HG03460 (cell line): ENCODE measurements around the gene MAGEF1.
"Not testable (repeated sequence)": the region's sequence is repeated elsewhere in the genome, so short reads cannot be mapped to it uniquely, and the experiment has no call there.

ENCODE experiments used
- ATAC-seq: cut with Tn5 transposase; IDR thresholded peaks from one replicate; pipeline ENCODE4 v1.9.1; 2021; ENCODE audit not compliant: unreplicated experiment

MAGEF1 gene

DNA sequence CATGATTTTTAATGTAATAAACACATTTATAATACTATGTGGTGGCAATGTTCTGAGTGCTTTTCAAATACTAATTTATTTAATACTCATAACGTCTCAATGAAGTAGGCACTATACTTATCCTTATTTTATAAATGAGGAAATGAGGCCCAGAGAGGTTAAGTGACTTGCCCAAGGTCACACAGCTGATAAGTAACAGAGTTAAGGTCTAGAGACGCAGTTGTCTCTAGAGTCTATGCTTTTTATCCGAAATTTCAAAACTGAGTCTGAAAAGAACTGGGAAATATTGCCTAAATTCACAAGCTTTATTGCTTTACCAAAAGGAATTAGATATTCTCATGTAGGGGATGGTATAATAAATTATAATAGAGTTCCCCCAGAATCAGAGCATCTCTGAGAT is 31.4 kb upstream of the MAGEF1 start:
- no peak for ATAC-seq

DNA sequence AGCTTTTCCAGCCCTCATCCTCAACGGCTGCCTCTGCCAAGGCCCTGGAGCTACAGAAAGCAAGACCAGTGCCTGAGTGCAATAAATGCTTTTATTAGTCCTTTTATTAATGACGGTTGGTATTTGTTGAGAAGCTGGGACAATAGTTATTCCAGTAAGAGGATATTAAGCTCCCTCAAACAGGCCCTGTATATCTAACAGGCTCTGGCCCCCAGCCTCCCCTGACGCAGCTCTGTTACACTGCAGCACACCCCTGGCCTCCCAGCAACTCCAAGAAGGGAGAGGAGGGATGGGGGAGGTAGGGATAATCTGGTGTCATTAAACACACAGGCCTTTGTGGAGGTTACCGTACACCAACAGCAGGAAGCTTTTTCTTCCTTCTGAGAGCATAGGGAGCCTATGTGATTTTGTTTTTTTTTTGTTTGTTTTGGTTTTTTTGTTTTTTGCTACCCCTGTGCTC is 30.8 kb upstream of the MAGEF1 start:
- ATAC-seq: no peak

DNA sequence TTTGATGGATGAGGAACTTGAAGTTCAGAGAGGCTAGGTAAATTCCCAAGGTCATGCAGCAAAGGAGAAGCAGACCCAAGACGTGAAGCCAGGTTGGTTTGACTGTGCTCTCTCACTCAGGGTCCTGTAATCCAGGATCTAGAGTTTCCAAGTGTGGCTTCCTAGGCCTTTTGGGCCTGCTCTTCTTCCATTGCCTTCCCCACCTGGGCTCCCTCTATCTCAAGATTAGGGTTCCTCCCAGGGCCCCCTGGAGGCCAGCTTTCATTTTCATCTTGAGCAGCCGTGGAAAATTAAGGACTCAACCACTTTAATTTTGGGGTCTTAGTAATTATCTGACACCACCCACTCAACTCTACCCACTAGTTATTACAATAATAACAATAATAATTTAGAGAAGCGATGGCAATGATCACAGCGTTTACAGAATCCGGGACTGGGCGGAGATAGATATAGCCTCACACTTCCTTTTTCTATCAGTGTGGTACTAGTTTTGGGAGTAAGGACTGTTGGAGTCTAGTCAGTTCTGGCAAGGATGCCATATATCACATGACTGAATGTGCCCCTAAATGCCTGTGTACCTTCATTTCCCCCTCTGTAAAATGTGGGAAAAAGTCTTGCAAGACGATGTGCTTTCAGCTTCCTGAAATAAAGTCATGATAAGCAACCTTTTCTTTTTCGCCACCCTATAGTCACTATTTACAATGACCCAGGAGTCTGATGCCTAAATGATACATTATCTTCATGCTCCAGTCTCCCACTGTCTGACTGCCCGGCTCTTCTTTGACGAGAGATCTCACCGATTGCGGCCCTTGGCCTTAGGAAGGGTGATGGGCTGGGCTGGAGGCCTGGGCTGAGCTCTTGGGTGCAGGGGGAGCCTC is 30.2 kb upstream of the MAGEF1 start:
- no peak for ATAC-seq

DNA sequence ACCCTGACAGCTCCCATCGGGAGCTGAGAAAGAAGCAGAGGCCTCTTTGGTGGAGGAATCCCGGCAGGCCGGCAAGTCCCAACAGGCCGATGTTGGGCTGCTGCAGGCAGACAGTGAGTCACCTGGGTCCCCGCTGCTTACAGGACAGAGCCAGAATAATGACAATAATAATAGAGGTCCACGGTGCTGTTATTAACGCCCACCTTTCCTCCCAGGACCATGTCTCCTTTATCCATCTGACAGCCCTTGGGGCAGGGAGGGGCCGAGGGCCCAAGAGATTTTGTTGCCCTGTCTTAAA is 29.3 kb upstream of the MAGEF1 start:
- ATAC-seq: no peak

DNA sequence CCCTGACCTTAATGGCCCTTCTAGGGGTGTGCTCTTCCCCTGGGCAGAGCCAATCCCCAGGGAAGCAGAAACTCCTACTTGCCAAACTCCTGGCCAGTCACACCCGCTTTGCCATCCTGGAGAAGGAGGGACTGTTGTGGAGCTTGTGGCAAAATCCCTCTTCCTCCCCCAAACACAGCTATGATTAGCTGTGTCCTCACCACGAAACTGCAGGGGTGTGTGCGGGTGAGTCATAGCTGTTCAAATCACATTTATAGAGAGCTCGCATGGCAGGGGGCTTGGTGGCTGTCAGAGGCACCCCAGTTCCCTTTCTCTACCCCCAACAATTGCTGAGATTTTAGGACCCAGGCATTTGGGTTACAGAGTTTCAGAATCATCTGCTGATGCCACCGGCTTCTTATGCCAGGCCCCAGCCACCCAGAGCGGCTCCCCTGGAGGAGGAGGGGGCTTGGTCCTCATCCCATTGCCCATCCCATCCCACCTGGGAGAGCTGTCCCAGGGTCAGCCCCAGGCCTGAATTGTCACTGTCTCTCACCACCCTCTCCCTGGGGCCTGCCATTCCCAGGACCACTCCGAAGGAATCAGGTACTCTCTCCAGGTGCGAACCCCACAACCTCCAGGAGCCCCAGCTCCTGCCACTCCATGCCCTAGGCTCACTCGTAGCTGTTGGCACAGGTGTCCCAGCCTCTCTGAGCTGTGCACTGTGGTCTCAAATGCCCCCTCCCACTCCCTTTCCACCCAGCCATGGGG is 28.8 kb upstream of the MAGEF1 start:
- ATAC-seq: no peak

DNA sequence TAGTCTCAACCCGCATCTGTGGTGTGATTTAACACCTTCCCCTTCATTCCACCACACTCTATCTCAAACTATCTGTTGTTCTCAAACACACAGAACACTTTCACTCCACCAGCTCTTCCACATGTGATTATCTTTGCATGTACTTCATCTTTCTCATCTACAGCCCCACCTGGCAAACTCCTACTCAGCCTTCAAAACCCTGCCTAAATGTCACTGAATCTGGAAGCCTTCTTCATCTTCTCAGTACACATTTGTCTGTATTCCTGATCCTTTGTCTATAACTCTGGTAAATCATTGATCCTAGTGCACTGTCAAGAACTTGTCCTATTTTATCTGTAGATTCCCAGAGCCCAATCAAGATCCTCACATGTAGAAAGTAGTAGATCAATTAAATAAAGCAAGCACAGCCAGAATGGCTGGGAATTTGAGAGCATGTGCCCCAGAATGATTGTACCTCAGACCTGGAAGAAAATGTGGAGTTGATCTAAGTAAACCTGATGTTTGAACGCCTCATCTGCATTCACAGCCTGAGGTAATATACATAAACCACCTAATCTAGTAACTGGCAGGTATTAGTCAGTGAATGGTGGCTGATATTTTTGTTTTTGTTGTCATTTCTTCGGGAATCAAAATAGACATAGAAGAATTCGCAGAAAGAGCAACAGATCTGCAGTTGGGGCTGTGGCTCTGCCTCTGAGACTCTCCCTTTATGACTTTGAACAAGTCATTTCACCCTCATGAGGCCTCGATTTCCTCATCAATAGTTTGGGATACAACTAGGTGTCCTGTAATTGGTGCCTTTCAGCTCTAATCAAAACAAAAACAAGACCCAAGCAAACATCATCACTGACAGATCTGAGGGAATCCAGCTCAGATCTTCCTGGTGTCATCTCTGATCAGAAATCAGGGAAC is 28.0 kb upstream of the MAGEF1 start:
- no peak for ATAC-seq

DNA sequence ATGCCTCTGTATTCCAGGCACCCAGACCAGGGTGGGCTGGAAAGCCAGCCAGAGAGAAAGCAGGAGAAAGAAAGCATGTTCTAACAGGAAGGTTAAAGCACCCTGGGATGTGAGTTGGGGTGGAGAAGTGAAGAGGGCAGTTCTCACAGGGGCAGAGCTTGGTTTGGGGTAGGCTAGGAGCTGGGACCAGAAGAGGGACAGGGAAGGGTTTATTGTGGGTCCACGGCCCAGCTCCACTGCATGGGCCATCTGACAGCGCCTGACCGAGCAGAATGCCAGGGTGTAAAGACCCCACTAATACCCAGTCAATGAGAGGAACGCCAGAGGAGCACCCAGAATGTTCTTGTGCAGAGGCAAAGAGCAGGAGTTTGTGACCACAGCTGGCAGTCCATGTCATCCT is 27.1 kb upstream of the MAGEF1 start:
- no peak for ATAC-seq

DNA sequence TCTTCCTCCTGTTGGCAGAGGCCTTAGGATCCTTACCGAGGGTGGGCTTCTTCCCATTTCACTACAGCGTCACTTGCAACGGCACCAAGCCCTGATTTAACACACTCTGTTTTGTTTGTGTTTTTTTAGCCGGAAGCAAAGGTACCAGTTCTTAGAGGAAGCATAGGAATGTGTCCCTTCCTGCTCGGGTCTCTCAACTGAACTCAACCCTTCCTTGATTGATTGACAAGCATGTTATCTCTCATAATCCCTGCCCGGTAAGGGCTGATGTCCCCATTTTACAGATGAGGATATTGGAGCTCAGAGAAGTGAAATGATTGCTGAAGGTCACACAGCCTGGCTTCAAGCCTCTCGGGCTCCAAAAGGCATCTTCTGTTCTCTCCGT is 26.6 kb upstream of the MAGEF1 start:
- ATAC-seq: no peak

DNA sequence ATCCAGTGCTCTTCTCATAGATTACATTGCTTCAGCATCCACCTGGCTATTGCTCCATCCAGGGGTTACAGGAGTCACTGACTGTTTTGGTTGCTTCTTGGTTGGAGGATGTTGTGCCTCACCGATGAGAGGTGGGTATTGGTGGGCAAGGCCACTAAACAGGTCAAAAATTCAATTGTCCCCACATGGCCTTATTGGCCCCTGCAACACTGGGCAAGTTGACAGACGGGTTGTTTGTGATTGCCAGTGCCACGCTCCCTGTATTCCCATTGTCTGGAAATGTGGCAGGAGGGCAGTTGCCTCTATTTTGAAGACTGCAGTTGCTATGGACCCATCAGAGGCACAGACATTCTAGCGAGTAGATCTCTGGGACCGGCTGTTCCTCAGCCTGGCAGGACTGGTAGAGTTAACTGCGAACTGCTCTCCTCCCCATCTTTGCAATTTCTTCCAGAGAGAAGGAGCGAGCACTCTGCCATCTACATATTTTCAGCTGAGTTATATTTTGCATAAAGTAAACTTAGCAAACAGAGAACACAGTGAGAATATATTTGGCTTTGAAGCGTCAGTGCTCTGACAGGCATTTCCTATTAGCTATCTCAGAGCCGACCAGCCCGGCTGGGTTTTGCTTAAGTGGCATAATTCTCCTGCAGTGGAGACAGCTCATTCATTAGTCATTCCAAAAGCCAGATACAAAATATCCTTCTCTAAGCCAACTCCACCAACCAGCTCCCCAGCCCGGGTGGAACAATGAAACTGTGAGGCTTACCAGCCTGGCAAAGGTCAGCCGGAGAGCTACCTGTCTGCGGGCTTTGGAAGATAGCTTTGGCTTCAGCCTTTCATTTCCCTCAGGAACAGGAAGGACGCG is 26.0 kb upstream of the MAGEF1 start:
- no peak for ATAC-seq

DNA sequence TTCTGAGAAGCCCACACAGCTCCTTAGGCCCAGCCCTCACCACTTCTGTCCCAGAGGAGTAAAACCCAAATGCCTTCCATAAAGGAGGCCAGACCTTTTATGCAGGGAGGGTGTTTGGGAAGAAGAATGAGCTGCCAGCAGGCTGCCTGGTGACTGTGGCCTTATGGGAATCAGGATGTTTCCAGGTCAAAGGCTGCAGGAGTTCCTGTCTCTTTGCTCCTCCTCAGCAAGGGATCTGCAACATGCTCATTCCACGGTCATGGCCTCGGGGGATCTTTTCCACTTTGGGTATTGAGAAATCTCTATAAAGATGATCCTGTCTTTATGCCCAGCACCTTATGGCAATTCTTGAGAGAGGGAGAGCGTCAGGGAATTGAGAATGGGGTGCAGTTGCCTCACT is 25.2 kb upstream of the MAGEF1 start:
- no peak for ATAC-seq

DNA sequence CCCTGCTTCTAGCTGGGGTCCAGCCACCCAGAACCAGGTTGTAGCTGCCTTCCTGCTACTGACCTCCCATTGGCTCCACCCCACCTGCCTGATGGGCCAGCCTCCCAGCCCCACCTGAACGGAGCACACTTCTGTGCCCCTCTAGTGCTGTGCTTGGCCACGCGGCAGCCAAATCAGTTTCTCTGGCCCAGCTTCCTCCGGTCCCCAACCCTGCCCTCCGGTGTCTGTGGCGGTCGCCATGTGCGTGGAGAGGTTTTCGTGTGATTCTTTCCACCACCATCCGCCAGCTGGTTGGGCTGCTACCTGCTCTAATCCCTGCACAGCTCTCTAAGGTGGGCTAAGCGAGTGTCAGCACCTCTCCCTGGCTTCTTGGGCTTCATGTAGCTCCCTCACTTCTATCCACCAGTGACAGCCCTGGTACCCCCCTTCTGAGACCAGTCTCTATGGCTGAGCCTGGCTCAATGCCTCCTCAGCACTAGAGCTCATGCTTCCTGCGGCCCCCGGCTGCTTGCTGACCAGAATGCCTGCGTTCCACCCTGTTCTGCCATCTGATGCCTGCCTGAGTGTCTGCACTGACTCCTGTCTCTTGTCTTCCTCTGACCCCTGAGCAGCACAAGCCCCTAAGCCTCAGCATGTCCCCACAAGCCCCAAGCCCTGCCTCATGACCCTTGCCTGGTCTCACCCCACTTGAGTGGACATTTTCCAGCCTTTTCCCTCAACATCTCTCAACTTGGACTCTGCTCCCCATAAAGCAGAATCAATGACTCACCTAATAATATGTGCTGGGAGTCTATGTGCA is 23.2 kb upstream of the MAGEF1 start:
- no peak for ATAC-seq

DNA sequence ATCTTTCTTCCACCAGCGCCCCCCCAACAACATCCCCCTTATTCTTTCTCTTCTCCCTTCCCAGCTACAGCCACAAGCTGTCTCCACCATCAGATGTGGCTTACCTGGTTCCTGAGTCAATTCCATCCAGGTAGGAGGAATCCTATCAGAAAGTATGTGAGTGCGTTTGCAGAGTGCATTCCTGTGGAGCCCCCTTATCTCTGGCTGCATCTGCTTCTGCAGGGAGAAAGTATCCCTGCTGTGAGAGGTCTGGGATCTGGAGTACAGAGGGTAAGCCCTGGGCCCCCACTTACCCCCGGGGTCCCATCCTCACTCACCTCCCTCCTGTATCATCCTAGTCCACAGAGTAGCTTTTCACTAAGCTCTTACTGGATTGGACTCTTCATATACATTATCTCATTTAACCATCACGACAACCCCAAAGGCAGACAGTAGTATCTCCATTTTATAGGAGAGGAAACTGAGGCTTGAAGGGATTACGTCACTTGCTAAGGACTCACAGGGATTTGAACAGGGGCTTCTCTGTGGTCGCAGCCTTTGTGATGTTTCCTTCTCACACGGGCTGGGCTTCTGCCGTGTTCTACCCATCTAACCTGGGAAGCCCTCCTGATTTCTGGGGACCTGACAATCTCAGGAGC is 22.2 kb upstream of the MAGEF1 start:
- no peak for ATAC-seq

DNA sequence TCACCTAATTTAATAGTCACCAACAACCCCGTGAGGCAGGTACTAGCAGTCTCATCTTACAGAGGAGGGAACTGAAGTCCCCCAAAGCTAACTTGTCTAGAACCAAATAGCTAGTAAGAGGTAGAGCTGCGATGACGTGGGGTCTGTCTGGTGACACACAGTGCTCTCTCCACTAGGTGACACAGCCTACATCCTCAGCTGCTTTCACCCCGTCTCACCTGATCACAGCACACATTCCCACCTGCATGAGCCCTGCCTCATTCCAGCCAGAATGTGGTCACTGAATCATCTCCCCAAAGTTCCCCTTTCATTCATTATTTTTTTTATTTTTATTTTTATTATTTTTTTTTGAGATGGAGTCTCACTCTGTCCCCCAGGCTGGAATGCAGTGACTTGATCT is 21.3 kb upstream of the MAGEF1 start:
- no peak for ATAC-seq

DNA sequence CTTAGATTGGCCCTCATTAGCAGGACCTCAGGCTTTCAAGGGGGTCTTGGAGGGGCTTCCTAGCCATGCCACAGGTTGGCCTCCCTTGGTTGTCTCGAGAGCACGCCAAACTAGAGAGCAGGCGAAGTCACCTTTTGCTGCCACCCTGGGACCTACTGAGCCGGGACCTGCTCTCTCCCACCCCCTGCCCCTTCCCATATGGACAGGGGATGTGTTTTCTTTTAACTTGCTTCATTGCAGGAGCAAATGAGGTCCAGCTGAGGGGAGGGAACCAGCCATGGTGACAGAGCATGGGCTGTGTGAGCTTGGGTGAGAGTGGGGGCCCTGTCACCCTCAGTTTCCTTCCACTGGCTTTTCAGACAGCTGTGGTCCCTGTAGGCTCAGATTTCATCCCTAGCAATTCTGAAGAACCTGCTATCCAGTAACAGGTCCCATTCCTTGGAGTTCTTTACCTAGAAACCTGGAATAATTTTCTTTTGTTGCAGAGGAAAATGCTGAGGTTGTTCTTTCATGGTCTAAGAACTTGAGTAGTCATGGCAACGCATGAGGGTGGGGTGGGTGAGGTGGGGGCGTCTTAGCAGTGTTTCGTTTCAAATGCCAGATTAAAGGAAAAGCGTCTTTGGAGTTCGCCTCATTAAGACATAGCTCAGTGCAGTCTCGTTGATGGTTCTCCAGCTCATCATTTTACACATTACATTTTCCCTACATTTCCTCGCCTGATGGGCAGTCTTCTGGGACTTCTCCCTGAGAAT is 20.1 kb upstream of the MAGEF1 start:
- ATAC-seq: no peak

DNA sequence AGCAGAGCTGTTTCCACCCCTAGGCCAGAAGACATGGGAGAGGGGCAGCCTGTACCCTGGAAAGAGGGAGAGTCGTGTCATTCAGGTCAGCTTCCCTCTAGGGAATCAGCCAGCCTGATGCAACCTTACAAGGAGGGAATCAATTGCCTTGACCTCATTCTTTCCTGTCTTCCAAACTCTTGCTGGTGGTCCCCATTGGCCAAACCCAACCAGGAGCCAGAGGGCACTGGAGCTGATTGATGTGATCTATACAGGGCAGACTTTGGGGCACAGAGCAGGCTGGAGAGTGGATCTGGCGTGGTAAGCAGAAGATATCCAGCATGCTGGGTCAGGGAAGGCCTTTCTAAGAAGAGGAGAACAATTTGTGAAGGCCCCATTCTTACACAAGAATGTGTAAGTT is 19.1 kb upstream of the MAGEF1 start:
- no peak for ATAC-seq

DNA sequence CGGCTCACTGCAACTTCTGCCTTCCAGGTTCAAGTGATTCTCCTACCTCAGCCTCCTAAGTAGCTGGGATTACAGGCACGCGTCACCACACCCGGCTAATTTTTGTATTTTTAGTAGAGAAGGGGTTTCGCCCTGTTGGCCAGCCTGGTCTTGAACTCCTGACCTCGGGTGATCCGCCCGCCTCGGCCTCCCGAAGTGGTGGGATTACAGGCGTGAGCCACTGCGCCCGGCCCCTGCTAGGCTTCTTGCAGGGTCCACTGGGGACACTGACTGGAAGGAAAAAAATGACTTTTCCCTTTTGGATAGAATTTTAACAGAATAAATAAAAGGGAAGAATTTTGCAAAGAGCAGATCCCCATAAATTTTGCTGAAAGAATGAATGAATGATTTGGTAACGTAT is 17.3 kb upstream of the MAGEF1 start:
- ATAC-seq: not testable (repeated sequence)

DNA sequence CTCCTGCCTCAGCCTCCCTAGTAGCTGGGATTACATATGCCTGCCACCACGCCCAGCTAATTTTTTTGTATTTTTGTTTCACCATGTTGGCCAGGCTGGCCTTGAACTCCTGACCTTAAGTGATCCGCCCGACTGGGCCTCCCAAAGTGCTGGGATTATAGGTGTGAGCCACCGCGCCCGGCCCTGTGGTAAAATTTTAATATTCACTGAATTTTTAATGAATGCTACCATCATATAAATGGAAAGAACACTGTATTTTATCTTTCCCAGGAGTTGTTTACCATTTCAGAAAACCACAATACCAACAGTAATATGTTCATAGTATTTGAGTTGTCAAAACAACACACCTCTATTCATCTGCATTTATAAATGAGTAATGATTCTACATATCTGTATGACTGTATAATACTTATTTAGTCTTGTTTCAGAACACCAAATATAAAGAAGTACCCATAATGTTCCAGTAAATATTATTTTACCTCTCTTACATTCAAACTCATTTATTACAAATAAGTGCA is 16.2 kb upstream of the MAGEF1 start:
- no peak for ATAC-seq

DNA sequence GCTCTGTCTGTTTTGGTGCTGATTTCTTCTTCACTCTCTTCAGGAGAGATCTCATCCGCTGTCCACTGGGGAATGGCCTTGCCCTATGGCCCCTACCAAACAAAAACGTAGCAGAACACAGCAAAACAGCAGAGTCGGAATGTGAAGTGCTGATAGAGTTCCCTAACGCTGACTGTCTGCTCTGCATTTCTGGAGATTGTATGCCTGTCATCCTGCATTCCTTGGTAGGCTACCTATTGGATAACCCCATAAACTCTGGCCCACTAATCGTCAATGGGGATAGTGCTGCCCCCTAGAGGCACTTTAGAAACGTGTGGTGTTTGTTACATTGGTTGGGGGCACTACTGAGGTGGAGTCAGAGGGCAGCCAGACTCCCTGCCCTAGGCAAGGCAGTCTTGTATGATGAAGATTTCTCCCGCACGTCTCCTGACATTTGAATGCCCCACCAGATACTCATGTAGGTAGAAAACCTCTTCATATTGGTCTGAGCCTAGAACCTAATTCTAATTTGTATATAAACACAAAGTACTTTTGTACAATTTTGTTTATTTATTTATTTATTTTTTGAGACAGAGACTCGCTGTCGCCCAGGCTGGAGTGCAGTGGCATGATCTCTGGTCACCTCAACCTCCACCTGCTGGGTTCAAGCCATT is 15.6 kb upstream of the MAGEF1 start:
- ATAC-seq: no peak
